Measurements from ENCODE around the gene SERPINA7.
"Not testable (repeated sequence)": the region's sequence is repeated elsewhere in the genome, so short reads cannot be mapped to it uniquely, and the experiment has no call there.

The SERPINA7 gene

GRCh38 chrX:106009145-106009544, 29.4 kb downstream of the SERPINA7 start:
- Histone ChIP-seq H3K4me1 (ENCODE audit: control insufficient read depth in 2 of 2, insufficient read depth in 1 of 2, low read depth in 1 of 2, low read length in 2 of 2) (no peaks in the 10 kb centered on the region), H2BK12ac (ENCODE audit: low read length) (no peak overlapping the region), H4K8ac (ENCODE audit: low read depth, low read length) (no peak overlapping the region), H3K14ac (ENCODE audit: low read length) (no peak overlapping the region), H3K18ac (ENCODE audit: low read length) (no peak overlapping the region), H2AFZ (ENCODE audit: low read length) (no peak overlapping the region), H4K91ac (ENCODE audit: low read depth, low read length, poor library complexity) (no peak overlapping the region), H2BK15ac (ENCODE audit: low read length) (no peak overlapping the region), H3K23ac (ENCODE audit: low read depth, low read length, poor library complexity) (no peak overlapping the region), H2AK5ac (ENCODE audit: low read depth, low read length) (no peak overlapping the region), H3K36me3 (replicated peaks in 1 of 2; ENCODE audit: control insufficient read depth in 2 of 2, insufficient read depth in 2 of 2, low read length in 2 of 2) (no peaks in the 10 kb centered on the region), H3K4ac (ENCODE audit: low read length) (no peak overlapping the region), H3K9me3 (replicated peaks in 1 of 2; ENCODE audit: control insufficient read depth in 2 of 2, insufficient read depth in 1 of 2, low read depth in 1 of 2, low read length in 2 of 2) (no peaks in the 10 kb centered on the region), H3K27ac (replicated peaks; ENCODE audit: low read length) (no peak overlapping the region), H3K79me1 (ENCODE audit: low read depth, low read length) (no peaks in the 10 kb centered on the region), H3K4me2 (ENCODE audit: insufficient read depth, low read length, poor library complexity, severe bottlenecking) (no peak overlapping the region), H3K4me3 (ENCODE audit: low read length in 2 of 2) (no peak overlapping the region), H2BK5ac (ENCODE audit: low read length) (no peak overlapping the region), H3K9ac (ENCODE audit: low read depth, low read length, poor library complexity) (no peak overlapping the region), H2BK120ac (ENCODE audit: low read depth, low read length) (no peak overlapping the region), H3K27me3 (ENCODE audit: control insufficient read depth in 3 of 3, insufficient read depth in 3 of 3, low read depth in 1 of 3, low read length in 3 of 3) (no peaks in the 10 kb centered on the region)
- no CpG with 5 or more reads among the region's 5 CpGs for WGBS, 2 donors (ENCODE audit: extremely low coverage in 2 of 2, insufficient read length in 2 of 2, insufficient replicate concordance in 1 of 2)
- no peak for DNase-seq (ENCODE audit: low spot score)

GRCh38 chrX:106007815-106008214, 30.7 kb downstream of the SERPINA7 start:
- Histone ChIP-seq H2BK5ac (ENCODE audit: low read length) (no peak overlapping the region), H3K36me3 (replicated peaks in 1 of 2; ENCODE audit: control insufficient read depth in 2 of 2, insufficient read depth in 2 of 2, low read length in 2 of 2) (no peaks in the 10 kb centered on the region), H3K4me1 (ENCODE audit: control insufficient read depth in 2 of 2, insufficient read depth in 1 of 2, low read depth in 1 of 2, low read length in 2 of 2) (no peaks in the 10 kb centered on the region), H3K9ac (ENCODE audit: low read depth, low read length, poor library complexity) (no peak overlapping the region), H2AK5ac (ENCODE audit: low read depth, low read length) (no peak overlapping the region), H4K8ac (ENCODE audit: low read depth, low read length) (no peak overlapping the region), H3K4ac (ENCODE audit: low read length) (no peak overlapping the region), H3K23ac (ENCODE audit: low read depth, low read length, poor library complexity) (no peak overlapping the region), H2AFZ (ENCODE audit: low read length) (no peak overlapping the region), H3K4me2 (ENCODE audit: insufficient read depth, low read length, poor library complexity, severe bottlenecking) (no peak overlapping the region), H3K27ac (replicated peaks; ENCODE audit: low read length) (no peak overlapping the region), H3K79me1 (ENCODE audit: low read depth, low read length) (no peaks in the 10 kb centered on the region), H3K27me3 (ENCODE audit: control insufficient read depth in 3 of 3, insufficient read depth in 3 of 3, low read depth in 1 of 3, low read length in 3 of 3) (no peaks in the 10 kb centered on the region), H3K4me3 (ENCODE audit: low read length in 2 of 2) (no peak overlapping the region), H3K18ac (ENCODE audit: low read length) (no peak overlapping the region), H3K9me3 (replicated peaks in 1 of 2; ENCODE audit: control insufficient read depth in 2 of 2, insufficient read depth in 1 of 2, low read depth in 1 of 2, low read length in 2 of 2) (no peaks in the 10 kb centered on the region), H2BK12ac (ENCODE audit: low read length) (no peak overlapping the region), H2BK15ac (ENCODE audit: low read length) (no peak overlapping the region), H4K91ac (ENCODE audit: low read depth, low read length, poor library complexity) (no peak overlapping the region), H2BK120ac (ENCODE audit: low read depth, low read length) (no peak overlapping the region), H3K14ac (ENCODE audit: low read length) (no peak overlapping the region)
- WGBS, 2 donors (ENCODE audit: extremely low coverage in 2 of 2, insufficient read length in 2 of 2, insufficient replicate concordance in 1 of 2): no CpG with 5 or more reads among the region's 1 CpG
- no peak for DNase-seq (ENCODE audit: low spot score)

- H2AK5ac ChIP-seq (ENCODE audit: low read depth, low read length): no peak overlapping the region
- no peak overlapping the region for H3K23ac ChIP-seq (ENCODE audit: low read depth, low read length, poor library complexity)
- no CpG with 5 or more reads among the region's 2 CpGs for WGBS, 2 donors (ENCODE audit: extremely low coverage in 2 of 2, insufficient read length in 2 of 2, insufficient replicate concordance in 1 of 2)
- no peak overlapping the region for H3K27ac ChIP-seq (replicated peaks; ENCODE audit: low read length)
- no peak overlapping the region for H3K4me2 ChIP-seq (ENCODE audit: insufficient read depth, low read length, poor library complexity, severe bottlenecking)
- H3K4me1 ChIP-seq (ENCODE audit: control insufficient read depth in 2 of 2, insufficient read depth in 1 of 2, low read depth in 1 of 2, low read length in 2 of 2): no peaks in the 10 kb centered on the region
- no peak overlapping the region for H3K9ac ChIP-seq (ENCODE audit: low read depth, low read length, poor library complexity)
- no peak overlapping the region for H2AFZ ChIP-seq (ENCODE audit: low read length)
- no peaks in the 10 kb centered on the region for H3K79me1 ChIP-seq (ENCODE audit: low read depth, low read length)
- no peak overlapping the region for H3K4ac ChIP-seq (ENCODE audit: low read length)
- H3K9me3 ChIP-seq (replicated peaks in 1 of 2; ENCODE audit: control insufficient read depth in 2 of 2, insufficient read depth in 1 of 2, low read depth in 1 of 2, low read length in 2 of 2): no peaks in the 10 kb centered on the region
- H4K91ac ChIP-seq (ENCODE audit: low read depth, low read length, poor library complexity): no peak overlapping the region
- no peaks in the 10 kb centered on the region for H3K36me3 ChIP-seq (replicated peaks in 1 of 2; ENCODE audit: control insufficient read depth in 2 of 2, insufficient read depth in 2 of 2, low read length in 2 of 2)
- H2BK5ac ChIP-seq (ENCODE audit: low read length): no peak overlapping the region
- no peak overlapping the region for H3K4me3 ChIP-seq (ENCODE audit: low read length in 2 of 2)
- H3K14ac ChIP-seq (ENCODE audit: low read length): no peak overlapping the region
- H2BK15ac ChIP-seq (ENCODE audit: low read length): no peak overlapping the region
- no peaks in the 10 kb centered on the region for H3K27me3 ChIP-seq (ENCODE audit: control insufficient read depth in 3 of 3, insufficient read depth in 3 of 3, low read depth in 1 of 3, low read length in 3 of 3)
- H2BK12ac ChIP-seq (ENCODE audit: low read length): no peak overlapping the region
- H4K8ac ChIP-seq (ENCODE audit: low read depth, low read length): no peak overlapping the region
- no peak overlapping the region for H2BK120ac ChIP-seq (ENCODE audit: low read depth, low read length)
- DNase-seq (ENCODE audit: low spot score): no peak
- no peak overlapping the region for H3K18ac ChIP-seq (ENCODE audit: low read length)
Observed at GRCh38 chrX:106005684-106006083, 32.8 kb downstream of the SERPINA7 start.

- not testable (repeated sequence) for H3K23ac ChIP-seq (ENCODE audit: low read depth, low read length, poor library complexity); H3K18ac ChIP-seq (ENCODE audit: low read length); H2BK12ac ChIP-seq (ENCODE audit: low read length); DNase-seq (ENCODE audit: low spot score); H3K4me1 ChIP-seq (ENCODE audit: control insufficient read depth in 2 of 2, insufficient read depth in 1 of 2, low read depth in 1 of 2, low read length in 2 of 2); H3K9ac ChIP-seq (ENCODE audit: low read depth, low read length, poor library complexity); H3K4me3 ChIP-seq (ENCODE audit: low read length in 2 of 2); H2BK15ac ChIP-seq (ENCODE audit: low read length); H4K8ac ChIP-seq (ENCODE audit: low read depth, low read length); H3K27me3 ChIP-seq (ENCODE audit: control insufficient read depth in 3 of 3, insufficient read depth in 3 of 3, low read depth in 1 of 3, low read length in 3 of 3); H3K4ac ChIP-seq (ENCODE audit: low read length); H3K14ac ChIP-seq (ENCODE audit: low read length); H3K79me1 ChIP-seq (ENCODE audit: low read depth, low read length); H3K36me3 ChIP-seq (replicated peaks in 1 of 2; ENCODE audit: control insufficient read depth in 2 of 2, insufficient read depth in 2 of 2, low read length in 2 of 2); H2BK120ac ChIP-seq (ENCODE audit: low read depth, low read length); H3K27ac ChIP-seq (replicated peaks; ENCODE audit: low read length); H3K4me2 ChIP-seq (ENCODE audit: insufficient read depth, low read length, poor library complexity, severe bottlenecking); H3K9me3 ChIP-seq (replicated peaks in 1 of 2; ENCODE audit: control insufficient read depth in 2 of 2, insufficient read depth in 1 of 2, low read depth in 1 of 2, low read length in 2 of 2); H2AFZ ChIP-seq (ENCODE audit: low read length); H4K91ac ChIP-seq (ENCODE audit: low read depth, low read length, poor library complexity); H2BK5ac ChIP-seq (ENCODE audit: low read length); H2AK5ac ChIP-seq (ENCODE audit: low read depth, low read length)
- no CpG with 5 or more reads among the region's 5 CpGs for WGBS, 2 donors (ENCODE audit: extremely low coverage in 2 of 2, insufficient read length in 2 of 2, insufficient replicate concordance in 1 of 2)
Observed at GRCh38 chrX:106000609-106001008, 37.9 kb downstream of the SERPINA7 start.
